ENCODE measurements around the gene GSTM1. TPM values are rescaled to one million over a fixed set of nuclear protein-coding genes. Genes with fewer than 3 reads are reported as not detected.

The GSTM1 gene
- total and polyA plus RNA-seq, 11 donors: 0.10 to 60.0 (median 26.8) TPM; not detected in 4

GRCh38 chr1:109725510-109725909 lies 37.9 kb downstream of the GSTM1 start:
- H3K27ac ChIP-seq: no peak overlapping the region
- no peaks in the 10 kb centered on the region for H3K9me3 ChIP-seq
- ATAC-seq (no peak), DNase-seq (no peak)
- 89 to 93% (median 90%) methylated on average over 3 to 4 of the region's 4 CpGs for WGBS, 4 donors
- H3K36me3 ChIP-seq: no peaks in the 10 kb centered on the region
- no peak overlapping the region for H3K4me3 ChIP-seq
- intact Hi-C loops (cut with DNase I): loop anchor here in 1 of 10 donors (10.0 kb wide), 1 partner anchor 51 kb away; no protein-coding TSS in a partner anchor
- TF ChIP-seq POLR2A (IDR thresholded peaks at IDR 0.05) (no peak), CTCF (IDR thresholded peaks at IDR 0.05) (no peak)
- no peaks in the 10 kb centered on the region for H3K4me1 ChIP-seq
- no peaks in the 10 kb centered on the region for H3K27me3 ChIP-seq

DNA sequence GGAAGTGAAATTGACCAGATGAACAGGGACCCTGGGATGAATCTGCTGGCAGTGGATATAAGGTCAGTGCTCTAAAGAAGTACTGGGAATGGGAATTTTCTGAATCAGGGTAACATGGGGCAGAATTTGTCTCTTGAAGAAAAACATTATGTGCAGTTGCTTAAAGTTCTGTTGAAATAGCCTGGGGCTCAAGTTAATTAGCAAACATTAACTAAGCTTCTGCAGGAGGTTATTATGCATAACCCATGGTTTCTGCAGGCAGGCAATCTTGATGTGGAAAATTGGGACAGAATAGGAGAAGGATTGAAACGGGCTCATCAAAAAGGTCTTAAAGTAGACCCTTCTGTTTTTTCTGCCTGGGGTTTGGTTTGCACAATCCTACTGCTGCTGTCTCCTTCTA lies 38.4 kb downstream of the GSTM1 start:
- intact Hi-C loops (cut with DNase I): loop anchor here in 1 of 10 donors (10.0 kb wide), 1 partner anchor 51 kb away; no protein-coding TSS in a partner anchor
- TF ChIP-seq POLR2A (IDR thresholded peaks at IDR 0.05) (no peak), CTCF (IDR thresholded peaks at IDR 0.05) (no peak)
- no peak for ATAC-seq
- no peak for DNase-seq
- Histone ChIP-seq H3K4me1 (no peaks in the 10 kb centered on the region), H3K9me3 (no peaks in the 10 kb centered on the region), H3K4me3 (no peak overlapping the region), H3K27me3 (no peaks in the 10 kb centered on the region), H3K27ac (no peak overlapping the region), H3K36me3 (no peaks in the 10 kb centered on the region)
- 70 to 88% (median 78%) methylated on average over 1 of the region's 1 CpG for WGBS, 4 donors

DNA sequence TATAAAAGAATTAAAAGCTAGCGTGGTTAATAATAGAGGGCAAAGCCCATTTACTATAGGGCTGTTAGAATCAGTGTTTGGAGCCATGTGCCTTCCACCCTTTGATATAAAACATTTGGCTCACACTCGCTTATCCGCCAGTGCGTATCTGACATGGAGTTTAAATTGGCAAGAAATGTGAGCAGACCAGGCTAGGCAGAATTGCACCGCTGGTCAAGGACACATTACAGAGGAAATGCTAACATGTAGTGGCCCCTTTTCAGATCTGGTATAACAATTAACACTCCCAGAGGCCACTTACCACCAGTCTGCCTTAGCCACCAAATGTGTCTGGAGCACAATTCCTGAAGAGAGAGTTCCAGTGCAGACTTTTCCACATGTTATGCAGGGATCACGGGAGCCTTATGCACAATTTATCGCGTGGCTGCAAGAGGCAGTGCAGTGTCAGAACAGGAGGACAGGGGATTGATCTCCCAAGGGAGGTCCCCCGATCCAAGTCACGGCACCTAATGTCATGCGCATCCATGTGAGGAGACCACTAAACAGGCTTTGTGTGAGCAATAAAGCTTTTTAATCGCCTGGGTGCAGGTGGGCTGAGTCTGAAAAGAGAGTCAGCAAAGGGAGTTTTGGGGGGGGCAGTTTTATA lies 39.2 kb downstream of the GSTM1 start:
- 77 to 90% (median 86%) methylated on average over 12 of the region's 12 CpGs for WGBS, 4 donors
- Histone ChIP-seq H3K36me3 (no peaks in the 10 kb centered on the region), H3K9me3 (no peaks in the 10 kb centered on the region), H3K27me3 (no peaks in the 10 kb centered on the region), H3K4me1 (no peaks in the 10 kb centered on the region), H3K4me3 (no peak overlapping the region), H3K27ac (no peak overlapping the region)
- TF ChIP-seq CTCF (IDR thresholded peaks at IDR 0.05) (no peak), POLR2A (IDR thresholded peaks at IDR 0.05) (no peak)
- ATAC-seq (peak in 1 of 4 donors; percentile 18), DNase-seq (no peak)
- intact Hi-C loops (cut with DNase I): loop anchor here in 1 of 10 donors (10.0 kb wide), 1 partner anchor 52 kb away; no protein-coding TSS in a partner anchor

GRCh38 chr1:109728870-109729269 lies 41.3 kb downstream of the GSTM1 start:
- Histone ChIP-seq H3K9me3 (no peaks in the 10 kb centered on the region), H3K4me1 (no peaks in the 10 kb centered on the region), H3K27ac (no peak overlapping the region), H3K4me3 (no peak overlapping the region), H3K36me3 (no peaks in the 10 kb centered on the region), H3K27me3 (no peaks in the 10 kb centered on the region)
- TF ChIP-seq POLR2A (IDR thresholded peaks at IDR 0.05) (no peak), CTCF (IDR thresholded peaks at IDR 0.05) (no peak)
- intact Hi-C loops (cut with DNase I): loop anchor here in 1 of 10 donors (10.0 kb wide), 1 partner anchor 54 kb away; no protein-coding TSS in a partner anchor
- 90 to 94% (median 91%) methylated on average over 7 of the region's 7 CpGs for WGBS, 4 donors
- DNase-seq (no peak), ATAC-seq (no peak)
